ENCODE results near the gene MTERF2. TPM values are rescaled to one million over a fixed set of nuclear protein-coding genes. Genes with fewer than 3 reads are reported as not detected.

Gene MTERF2
- total RNA-seq, 1 experiment from 2014 or later = 8.6 TPM

DNA sequence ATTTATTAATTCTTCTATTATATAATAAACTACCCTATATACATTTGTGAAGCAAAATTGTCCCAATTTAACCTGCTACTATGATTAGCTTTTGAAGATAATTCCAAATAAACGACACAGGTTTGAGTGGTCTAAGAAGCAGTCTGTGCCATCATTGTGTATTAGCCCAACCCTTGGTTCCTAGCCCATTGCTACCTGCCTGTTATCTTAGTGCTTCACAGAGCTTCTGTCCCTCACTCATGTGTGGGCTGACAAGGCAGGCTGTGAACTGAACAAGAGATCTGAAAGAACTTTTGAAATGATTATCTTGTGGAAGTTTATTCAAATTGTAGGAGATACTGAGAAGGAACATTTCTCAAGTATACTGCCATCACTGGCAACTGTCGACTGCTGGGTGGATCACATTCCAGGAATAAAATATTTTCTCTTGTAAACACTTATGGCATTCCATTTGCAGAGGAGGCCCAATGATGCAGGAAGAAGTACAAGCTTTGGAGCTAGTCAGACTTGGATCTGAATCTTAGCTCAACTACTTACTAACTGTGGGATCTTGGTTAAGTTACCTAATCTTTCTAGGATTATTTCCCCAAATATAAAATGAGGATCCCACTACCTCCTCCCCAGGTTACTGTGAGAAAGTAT, 7.8 kb upstream of the MTERF2 start:
- no peak for DNase-seq (ENCODE audit: low read depth)

DNA sequence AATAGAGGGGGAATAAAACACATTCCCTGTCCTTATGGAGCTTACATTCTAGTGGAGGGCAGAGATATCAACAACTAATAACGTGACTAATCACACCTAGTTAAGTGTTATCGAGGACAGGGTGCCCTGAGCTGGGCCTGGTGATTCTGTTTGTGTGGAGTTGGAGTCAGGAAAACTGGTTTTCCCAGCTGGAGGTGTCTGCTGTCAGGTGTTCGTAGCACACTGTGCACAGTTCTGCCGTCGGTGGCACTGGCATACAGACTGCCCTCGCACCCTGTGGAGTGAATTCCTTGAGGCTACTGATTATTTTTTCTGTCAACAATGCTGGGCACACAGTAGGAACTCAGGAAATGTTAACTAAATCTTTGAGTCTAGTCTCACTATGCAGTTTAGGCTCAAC, 900 bp upstream of the MTERF2 start:
- DNase-seq (ENCODE audit: low read depth) = no peak

DNA sequence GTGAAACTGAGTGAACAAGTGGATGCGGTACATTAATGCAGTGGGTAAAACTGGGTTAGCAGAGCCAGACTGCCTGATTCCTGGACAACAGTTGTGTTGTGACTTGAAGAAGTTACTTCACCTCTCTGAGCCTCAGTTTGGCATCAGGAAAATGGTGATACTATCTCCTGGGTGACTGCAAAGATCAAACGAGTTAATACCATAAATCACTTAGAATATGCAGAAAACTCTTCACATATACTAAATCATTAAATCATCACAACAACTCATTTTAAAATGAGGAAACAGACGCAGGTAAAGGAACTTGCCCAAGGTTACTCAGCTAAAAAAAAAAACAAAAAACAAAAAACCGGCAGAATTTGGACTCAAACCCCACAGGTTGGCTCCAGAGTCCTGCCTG, 811 bp downstream of the MTERF2 start:
- DNase-seq (ENCODE audit: low read depth) = no peak

DNA sequence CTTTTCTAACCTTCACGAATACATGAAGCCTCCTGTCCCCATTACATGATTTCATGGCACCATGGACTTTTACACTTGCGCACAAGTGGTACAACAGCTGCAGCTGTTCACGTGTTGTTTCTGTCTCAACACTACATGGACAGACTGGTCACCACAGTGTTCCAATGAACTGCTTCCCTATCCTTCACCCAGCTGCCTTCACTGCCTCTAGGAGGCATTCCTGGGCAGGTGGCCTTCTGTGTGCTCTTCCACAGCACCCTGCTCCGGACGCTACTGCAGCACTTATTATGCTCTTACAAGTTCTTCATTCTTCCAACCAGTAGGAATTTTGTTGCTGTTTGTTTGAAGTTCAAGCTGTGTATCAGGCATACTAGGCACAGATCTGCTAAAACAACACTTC, 1.5 kb downstream of the MTERF2 start:
- peak; percentile 66 for DNase-seq (ENCODE audit: low read depth)

DNA sequence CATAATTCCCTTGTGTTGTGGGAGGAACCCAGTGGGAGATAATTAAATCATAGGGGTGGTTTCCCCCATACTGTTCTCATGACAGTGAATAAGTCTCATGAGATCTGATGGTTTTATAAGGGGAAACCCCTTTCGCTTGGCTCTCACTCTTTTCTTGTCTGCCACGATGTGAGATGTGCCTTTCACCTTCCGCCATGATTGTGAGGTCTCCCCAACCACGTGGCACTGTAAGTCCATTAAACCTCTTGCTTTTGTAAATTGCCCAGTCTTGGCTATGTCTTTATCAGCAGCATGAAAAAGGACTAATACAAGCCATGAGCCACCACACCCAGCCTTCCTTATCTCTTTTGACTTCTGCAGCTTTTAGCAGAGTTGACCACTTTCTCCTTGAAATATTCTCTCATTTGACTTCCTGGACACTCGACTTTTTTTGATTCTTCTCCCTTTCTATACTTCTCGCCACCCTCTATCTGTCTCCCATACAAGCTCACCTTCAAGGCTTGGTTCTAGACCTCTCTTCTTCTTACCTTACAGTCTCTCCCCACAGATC, 2.3 kb downstream of the MTERF2 start:
- DNase-seq (ENCODE audit: low read depth) = no peak

DNA sequence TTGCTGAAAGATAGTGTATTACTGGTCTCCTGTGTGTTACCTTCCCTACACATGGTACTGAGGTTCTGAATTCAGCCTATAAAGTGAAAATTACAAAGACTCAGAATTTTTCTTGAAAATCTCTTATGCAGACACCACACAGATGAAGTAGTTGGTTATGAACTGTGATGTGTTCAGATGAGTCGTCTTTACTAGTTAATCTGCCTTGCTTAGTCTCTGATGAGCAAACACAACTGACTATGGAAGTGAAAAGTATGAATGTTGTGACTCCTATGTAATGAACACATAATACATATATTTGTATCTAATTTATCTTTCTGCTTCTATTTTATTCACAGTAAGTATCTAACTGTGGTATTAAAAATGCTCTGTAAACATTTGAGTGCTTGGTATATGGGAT, 4.7 kb downstream of the MTERF2 start:
- no peak for DNase-seq (ENCODE audit: low read depth)

DNA sequence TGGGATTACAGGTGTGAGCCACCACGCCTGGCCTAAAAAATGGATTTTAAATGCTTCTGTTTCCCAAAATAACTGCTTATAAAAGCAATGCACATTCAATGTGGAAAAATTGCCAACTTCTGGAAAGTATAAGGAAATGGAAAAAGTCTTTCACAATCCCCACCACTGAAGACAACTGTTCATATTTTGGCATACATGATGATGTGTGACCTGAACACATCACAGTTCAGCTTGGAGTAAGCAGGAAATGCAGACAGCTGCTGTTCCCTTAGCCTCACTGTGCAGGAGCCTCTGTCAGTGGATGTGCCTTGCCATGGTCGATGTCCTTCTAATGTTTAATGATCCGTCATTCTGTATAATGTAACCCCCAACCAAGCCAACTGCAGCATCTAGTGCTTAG, 5.2 kb downstream of the MTERF2 start:
- peak; percentile 64 for DNase-seq (ENCODE audit: low read depth)

DNA sequence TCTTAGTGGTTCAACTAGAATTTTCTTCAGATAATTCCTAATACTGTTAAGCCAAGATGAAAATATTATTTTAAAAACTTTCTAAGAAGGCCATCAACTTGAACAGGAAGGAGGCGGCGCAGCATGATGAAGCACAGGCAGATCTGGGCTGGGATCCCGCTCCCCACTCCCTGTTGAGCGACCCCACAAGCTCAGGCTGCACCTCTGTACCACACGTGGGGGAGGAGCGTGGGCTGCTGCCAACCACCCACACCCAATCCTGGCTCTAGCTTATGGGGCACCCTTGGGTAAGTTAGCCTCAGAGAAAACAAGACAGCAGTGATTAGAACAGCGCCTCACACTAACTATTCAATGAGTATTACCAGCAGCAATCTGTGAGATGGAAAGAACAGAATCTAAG, 6.0 kb downstream of the MTERF2 start:
- DNase-seq (ENCODE audit: low read depth) = no peak

DNA sequence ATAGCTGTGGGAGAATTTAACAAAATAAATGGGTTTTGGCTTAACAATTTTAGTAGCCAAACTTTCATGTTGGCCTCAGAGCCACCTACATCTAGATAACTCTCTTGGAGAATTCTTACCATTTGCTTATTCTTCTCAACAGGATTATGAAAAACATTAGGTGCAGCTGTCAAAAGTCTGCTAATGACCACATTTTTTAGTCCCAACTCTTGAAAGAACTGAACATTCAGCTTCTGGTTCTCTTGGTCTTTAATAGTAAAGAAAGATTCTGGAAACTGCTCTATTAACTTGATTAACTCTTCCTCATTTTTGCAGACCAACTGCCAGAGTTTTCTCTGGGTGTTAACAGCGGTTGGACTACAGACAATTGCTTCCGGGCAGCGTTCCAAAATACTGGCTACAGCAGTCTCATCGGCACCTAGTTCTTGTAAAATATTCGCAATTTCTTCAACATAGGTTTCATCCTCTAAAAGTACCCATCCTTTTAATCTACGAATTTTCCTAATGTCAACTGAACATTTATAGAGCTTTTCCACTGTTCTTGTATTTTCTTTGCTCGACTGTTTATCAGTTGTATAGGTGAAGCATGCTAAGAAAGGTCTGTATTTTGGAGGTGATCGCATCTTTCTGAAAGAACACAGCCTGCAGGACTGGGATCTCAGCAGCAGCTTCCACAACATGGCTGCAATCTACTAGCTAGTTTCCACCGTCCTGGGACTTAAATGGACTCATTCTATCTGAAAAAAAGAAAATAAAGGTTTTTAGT, 8.7 kb downstream of the MTERF2 start:
- DNase-seq (ENCODE audit: low read depth) = peak; percentile 63

DNA sequence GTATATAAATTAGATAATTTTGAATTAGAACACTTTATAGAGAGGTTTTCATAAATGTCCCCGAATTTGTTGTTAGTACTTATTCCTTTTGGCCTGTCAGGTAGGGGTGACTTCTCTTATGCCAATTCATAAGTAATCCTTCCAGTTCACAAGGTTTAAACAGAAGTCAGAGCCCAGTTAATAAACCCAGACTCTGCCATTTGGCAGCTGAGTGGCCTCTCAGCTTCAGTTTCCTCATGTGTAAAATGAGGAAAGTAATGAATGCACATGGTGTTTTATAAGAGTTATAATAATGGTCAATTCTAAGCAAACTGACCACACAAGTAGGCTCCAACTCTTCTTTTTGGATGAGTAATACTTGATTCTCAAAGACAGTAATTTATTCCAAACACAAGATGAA, 10.3 kb downstream of the MTERF2 start:
- DNase-seq (ENCODE audit: low read depth) = no peak

DNA sequence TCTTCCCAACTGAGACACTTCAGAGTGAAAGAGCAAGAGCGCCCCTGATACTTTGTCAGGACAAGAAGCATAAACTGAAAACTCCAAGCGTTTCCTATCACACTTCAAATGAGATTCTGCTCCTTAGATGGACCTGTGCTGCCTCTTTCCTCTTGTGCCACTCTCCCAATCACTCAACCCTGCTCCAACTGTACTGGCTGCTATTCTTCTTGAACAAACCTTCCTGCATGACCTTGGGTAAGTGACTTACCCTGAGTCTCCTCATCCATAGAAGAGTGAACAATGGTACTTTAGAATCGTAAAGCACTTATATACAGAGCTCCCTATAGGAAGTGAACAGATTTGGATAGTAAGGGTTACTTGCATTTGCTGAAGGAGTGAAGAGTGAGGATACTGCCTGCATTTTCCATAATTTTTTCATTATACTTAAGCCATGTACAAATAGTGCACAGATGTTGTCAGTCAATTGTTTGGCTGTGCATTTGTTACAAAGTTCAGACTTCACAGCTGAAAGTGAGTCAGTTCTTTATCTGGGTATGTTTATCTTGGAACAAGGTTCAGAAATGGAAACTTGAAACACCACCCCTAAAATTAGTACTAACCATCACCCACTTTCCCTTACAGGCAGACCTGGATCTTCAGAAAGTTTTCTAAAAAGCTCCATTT, 10.8 kb downstream of the MTERF2 start:
- peak; percentile 63 for DNase-seq (ENCODE audit: low read depth)

DNA sequence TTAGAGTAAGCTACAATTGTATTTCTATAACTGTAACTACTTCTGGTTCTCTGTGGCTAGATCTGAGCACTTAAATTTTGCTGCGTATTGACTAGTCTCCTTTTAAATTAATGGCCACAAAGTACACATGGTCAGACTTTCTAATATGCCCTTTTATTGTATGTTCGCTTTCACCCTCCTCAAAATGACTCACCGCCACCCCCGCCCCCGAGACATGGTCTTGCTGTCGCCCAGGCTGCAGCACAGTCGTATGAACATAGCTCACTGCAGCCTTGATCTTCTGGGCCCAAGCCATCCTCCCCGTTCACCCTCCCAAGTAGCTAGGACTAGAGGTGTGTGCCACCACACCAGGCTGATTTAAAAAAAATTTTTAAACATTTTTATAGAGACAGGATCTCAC, 11.8 kb downstream of the MTERF2 start:
- DNase-seq (ENCODE audit: low read depth) = no peak

DNA sequence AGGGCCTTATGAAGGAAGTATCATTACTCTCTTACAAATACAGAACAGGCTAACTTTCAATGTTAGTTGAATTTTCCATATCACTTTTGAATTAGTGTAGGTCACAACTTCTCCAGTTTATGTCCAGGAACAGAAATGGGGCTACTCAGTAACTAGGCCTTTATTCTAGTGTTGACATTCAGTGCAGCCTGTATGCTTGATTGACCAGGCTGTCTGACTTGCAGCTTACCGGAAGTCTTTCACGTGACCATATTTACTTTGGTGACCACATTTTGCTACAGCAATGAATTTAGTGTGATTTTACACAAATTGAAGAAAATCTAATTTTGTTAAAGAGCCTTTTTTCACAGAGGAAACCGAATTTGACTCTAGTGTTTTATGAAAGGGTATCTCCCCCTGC, 12.4 kb downstream of the MTERF2 start:
- no peak for DNase-seq (ENCODE audit: low read depth)

DNA sequence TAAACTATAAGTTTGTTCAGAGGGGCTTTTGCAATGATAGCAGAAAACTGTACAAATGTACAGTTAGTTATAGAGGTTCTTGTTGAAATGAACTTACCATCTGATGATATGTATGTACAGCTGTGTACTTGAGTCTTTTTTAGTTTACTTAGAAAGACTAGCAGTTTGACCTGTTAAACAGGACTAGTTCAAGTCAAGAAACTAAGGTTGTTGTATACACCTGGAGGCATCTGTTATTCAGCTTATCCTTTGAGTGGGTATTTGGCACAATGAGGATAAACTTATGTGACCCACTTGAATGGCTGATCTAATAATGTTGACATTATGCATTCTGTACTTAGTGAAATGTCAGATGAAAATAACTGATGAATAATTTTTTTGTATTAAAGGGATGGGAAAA, 13.4 kb downstream of the MTERF2 start:
- DNase-seq (ENCODE audit: low read depth) = no peak

DNA sequence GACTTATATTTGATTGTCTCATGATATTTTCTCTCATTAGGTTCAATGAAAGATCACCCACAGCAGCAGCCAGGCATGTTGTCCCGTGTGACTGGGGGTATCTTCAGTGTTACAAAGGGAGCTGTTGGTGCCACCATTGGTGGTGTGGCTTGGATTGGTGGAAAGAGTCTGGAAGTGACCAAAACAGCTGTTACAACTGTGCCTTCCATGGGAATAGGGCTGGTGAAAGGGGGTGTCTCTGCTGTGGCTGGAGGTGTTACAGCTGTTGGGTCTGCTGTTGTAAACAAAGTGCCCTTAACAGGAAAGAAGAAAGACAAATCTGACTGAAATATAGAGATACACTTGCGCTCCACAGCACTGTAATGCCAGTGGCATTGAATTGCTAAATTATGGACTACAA, 15.9 kb downstream of the MTERF2 start:
- DNase-seq (ENCODE audit: low read depth) = no peak

DNA sequence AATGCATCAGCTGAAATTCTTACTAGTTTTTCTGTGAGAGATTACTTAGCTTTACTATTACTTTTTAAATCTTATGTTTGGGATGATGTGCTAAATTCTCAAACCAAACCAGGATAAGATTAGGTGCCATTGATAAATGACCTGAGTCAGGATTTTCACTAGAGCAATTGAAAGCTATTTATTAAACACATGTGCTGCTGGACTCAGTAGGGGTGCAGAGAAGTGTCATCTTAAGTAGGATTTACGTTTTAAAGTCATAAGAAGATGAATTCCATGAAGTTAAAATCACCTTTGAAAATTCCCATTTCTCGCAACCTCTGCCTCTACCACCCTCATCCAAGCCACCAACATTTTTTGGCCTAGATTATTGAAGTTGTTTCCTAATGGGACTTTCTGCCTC, 22.4 kb downstream of the MTERF2 start:
- DNase-seq (ENCODE audit: low read depth) = no peak

DNA sequence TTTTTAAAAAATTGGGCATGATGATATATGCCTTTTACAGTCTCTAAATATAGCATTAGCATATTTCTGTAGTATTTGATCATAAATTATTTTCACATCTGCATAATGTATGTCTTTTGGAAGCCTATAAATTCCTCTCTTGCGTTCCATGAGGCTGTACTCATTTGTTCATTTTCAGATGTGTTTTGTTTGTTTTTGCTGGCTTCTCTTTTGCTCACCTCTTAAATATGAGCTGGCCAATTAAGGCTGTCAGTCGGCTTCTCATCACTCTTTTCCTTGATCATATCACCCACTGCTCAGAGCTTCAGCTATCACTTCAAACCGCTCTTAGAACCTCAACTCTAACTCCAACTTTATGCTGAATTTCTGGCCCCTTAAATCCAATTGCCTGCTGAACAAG, 24.7 kb downstream of the MTERF2 start:
- DNase-seq (ENCODE audit: low read depth) = no peak

DNA sequence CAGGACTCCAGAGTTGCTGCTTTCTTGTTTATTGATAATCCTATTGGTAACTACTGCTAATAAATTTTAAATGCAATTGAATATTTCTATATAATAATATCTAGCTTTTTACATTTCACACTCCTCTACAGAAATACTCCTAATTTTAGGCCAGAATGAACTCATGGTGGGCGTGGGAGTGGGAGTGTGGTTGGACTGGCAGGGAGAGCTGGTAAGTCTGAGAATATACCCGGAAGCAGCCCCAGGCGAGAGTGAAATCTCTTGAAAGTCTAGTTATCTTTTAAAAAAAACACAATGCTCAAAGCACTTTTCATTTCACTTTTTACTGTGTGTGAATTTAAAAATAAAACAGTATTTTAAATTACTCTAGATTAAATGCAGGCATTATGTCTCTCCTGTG, 26.5 kb downstream of the MTERF2 start:
- DNase-seq (ENCODE audit: low read depth) = no peak

DNA sequence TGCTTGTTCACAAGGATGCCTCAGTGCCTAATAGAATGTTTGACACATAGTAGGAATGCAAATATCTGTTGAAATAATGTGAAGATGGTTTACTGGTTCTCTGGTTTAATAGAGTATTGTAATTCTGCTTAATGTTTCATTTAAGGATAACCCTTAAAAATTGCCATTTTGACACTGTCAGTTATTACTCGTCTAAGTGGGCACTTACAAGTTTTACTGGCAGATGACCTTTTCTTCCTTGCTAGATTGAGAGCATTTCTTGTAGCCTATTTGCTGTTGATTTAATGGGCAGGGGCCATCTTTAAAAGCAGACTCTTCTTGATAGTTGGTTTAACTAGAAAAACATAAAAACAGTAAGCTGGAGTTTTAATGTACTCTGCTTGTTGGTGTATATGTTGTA, 29.4 kb downstream of the MTERF2 start:
- no peak for DNase-seq (ENCODE audit: low read depth)

DNA sequence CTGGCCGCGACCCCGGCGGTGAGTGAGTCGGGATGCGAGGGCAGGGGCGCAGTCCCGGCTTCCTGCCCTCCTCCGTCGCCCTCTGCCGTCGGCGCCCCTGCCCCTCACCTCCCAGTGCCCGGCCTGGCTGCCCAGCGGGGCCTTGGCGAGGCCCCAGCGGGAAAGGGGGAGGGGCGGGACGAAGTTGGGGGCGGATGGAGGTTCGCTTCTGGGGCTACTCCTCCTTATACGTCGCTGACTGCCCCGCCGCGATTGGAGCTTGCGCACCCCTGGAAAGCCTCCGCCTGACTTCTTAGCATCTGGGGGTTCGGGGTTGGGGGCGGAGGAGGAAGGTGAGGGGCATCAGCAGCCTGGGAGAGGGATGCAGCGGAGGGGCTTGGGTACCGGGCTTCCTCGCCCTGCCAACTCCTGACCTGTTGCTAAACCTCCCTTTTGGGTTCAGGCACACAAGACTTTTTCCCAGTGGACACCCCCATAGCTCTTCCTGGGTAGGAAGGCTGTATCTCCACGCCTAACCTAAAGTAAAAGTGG, 30.8 kb downstream of the MTERF2 start:
- peak; percentile 74 for DNase-seq (ENCODE audit: low read depth)

DNA sequence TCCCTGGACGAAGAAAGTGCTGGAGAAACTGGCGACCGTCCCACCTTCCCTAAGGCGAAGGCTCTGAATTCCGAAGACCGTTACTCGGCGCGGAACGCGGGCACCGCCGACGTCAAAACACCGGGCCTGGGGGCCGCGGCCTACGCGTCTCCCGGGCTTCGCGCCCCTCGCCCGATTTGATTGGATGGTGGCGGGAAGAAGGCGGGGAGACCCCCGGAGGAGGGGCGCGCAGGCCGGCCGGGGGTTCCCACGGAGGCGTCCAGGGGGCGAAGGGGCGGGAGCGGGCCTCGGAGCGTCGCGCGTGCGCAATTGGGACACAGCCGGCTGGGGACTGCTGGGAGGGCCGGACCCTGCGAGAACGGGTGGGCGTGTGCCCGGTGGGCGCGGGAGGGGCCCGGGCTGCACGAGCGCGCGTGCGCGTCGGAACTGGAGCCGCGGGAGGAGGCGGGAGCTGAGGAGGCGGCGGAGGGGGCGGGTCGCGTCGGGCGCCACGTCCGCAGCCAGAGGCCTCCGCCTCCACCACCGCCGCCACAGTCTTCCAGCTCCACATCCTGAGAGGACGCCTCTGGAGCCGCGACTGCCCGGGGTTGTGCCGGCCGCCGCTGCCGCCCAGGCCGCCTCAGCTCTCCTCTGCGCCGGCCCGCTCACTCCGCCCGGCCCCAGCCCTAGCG, 31.4 kb downstream of the MTERF2 start, which contains the start of gene TMEM263:
Gene TMEM263, plus strand, starts transcription at position 531 of the 671 bp plus-strand sequence. CDS start 11,210 bp downstream, outside the sequence.
- peak; percentile 95 for DNase-seq (ENCODE audit: low read depth)
